Measurements from ENCODE around the gene BTAF1.
A peak's percentile ranks its signal among the peaks of the same experiment; 100 is the strongest.

DNA sequence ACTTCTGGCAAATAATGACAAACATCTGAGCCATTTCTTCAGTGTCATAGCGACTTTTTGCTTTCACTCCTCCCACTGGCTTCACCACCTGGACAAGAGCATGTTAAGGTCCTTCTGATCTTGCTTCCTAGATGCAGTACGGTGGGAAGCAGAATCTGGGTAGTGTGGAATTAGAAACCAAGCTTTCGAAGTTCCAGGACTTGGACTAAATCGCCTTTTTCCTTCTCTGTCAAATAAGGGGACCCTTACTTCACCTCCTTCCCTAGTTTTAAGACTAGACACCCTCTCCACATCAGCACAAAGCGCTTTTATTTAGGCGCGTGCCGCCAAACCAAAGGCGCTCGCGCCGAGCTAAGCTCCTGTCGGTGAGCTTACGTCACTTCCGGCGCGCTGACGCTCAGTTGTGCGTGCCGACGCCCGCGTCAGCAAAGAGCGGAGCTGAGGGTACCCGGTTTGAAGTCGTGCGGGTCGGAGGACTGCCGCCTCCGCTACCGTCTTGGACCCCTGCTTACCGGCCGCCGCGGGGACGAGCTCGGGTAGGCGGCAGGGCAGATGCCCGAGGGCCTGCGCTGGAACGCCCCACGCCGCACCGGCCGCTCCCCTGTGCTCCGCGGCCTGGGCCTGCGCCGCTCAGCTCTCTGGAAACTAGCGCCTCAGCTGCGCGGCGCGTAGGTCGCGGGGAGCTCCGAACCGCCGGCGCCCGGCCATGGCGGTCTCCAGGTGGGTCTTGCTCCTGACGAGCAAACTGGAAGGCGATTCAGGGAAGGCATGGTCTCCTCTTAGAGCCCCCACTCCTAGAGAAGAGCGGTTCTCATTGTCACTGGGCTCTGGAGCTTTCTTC lies at the start of gene BTAF1:
- TF ChIP-seq, protein P1, sequence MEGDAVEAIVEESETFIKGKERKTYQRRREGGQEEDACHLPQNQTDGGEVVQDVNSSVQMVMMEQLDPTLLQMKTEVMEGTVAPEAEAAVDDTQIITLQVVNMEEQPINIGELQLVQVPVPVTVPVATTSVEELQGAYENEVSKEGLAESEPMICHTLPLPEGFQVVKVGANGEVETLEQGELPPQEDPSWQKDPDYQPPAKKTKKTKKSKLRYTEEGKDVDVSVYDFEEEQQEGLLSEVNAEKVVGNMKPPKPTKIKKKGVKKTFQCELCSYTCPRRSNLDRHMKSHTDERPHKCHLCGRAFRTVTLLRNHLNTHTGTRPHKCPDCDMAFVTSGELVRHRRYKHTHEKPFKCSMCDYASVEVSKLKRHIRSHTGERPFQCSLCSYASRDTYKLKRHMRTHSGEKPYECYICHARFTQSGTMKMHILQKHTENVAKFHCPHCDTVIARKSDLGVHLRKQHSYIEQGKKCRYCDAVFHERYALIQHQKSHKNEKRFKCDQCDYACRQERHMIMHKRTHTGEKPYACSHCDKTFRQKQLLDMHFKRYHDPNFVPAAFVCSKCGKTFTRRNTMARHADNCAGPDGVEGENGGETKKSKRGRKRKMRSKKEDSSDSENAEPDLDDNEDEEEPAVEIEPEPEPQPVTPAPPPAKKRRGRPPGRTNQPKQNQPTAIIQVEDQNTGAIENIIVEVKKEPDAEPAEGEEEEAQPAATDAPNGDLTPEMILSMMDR (IDR thresholded peaks at IDR 0.05): peak in 1 of 7 experiments; percentile 7
- peak; percentile 96 to 99 (median 98) for TF ChIP-seq POLR2AphosphoS5 (IDR thresholded peaks at IDR 0.05)
- TF ChIP-seq EP300 (IDR thresholded peaks at IDR 0.05): no peak

Measured in stomach (tissue), 4 donors.